ENCODE data around the gene AP2M1. TPM values are rescaled to one million over a fixed set of nuclear protein-coding genes. Genes with fewer than 3 reads are reported as not detected.

AP2M1 gene
- polyA plus RNA-seq, 1 of the 3 experiments (the other 2 are of a cell fraction) = 759 TPM

- peak; percentile 39 for TF ChIP-seq CHD2 (IDR thresholded peaks at IDR 0.05; ENCODE audit: low read length, partially characterized antibody)
- 0 out of 2 replicates have a peak, but pooled peaks have one; percentile 3 for TF ChIP-seq USF2 (IDR thresholded peaks at IDR 0.05; ENCODE audit: borderline replicate concordance, low read depth, low read length)
- TF ChIP-seq RCOR1 (IDR thresholded peaks at IDR 0.05; ENCODE audit: low read length) = peak; percentile 5; the same call in 1 of the 2 replicates
Measured at GRCh38 chr3:184185461-184186183, 11.0 kb downstream of the AP2M1 start (continued).

- 1% methylated on average over 38 of the region's 45 CpGs for WGBS (ENCODE audit: low lambda C conversion rate)
- peak within 1 kb of the TSS; percentile 50; the same call in 1 of the 2 replicates for H2AFZ ChIP-seq (ENCODE audit: low read depth)
- H3K4me1 ChIP-seq (ENCODE audit: control insufficient read depth in 1 of 2, insufficient read depth in 2 of 2, low read depth in 1 of 2, low read length in 1 of 2) = peaks cover 6 to 20% of the 10 kb centered on the region in 2 experiments; a peak in 3 of 4 replicates
- CTCF ChIA-PET = interaction anchor here (1.0 to 3.2 kb wide), 8 partner anchors 9 to 141 kb away, joined by 3 to 13 read pairs (median 4); partner anchors contain the start of genes AP2M1 and EEF1AKMT4
- peak within 1 kb of the TSS; percentile 99 to 100 for H3K4me3 ChIP-seq (ENCODE audit: low read depth in 2 of 2, low read length in 1 of 2)
- peak; percentile 45 for DNase-seq
- H3K4me2 ChIP-seq = peak within 1 kb of the TSS; percentile 98
- peak within 1 kb of the TSS; percentile 81 for H3K9ac ChIP-seq
- peaks cover 33% of the 10 kb centered on the region for H3F3A ChIP-seq (replicated peaks; ENCODE audit: insufficient read depth)
- 0 out of 2 replicates have a peak, but pooled peaks cover 19% of the 10 kb centered on the region for H4K20me1 ChIP-seq (ENCODE audit: insufficient read depth)
- H3K9me3 ChIP-seq = no peaks in the 10 kb centered on the region
- peak within 1 kb of the TSS; percentile 84 to 96 for H3K27ac ChIP-seq (ENCODE audit: low read depth in 2 of 2, low read length in 1 of 2)
- H3K27me3 ChIP-seq (ENCODE audit: insufficient read depth) = no peaks in the 10 kb centered on the region
- H3K36me3 ChIP-seq (replicated peaks in 1 of 2; ENCODE audit: control insufficient read depth in 1 of 2, insufficient read depth in 2 of 2, low read length in 1 of 2) = peaks cover 40 to 64% of the 10 kb centered on the region in 2 experiments
- H3K9me2 ChIP-seq = no peaks in the 10 kb centered on the region
- POLR2A ChIA-PET = interaction anchor here (0.6 to 1.4 kb wide), 6 partner anchors 10 to 60 kb away, joined by 3 to 6 read pairs (median 6); partner anchors contain the start of genes AP2M1 and VWA5B2
- H3K79me2 ChIP-seq (ENCODE audit: insufficient read depth) = peaks cover 46% of the 10 kb centered on the region
- TF ChIP-seq POLR2AphosphoS5 (IDR thresholded peaks at IDR 0.05; ENCODE audit: low read depth, low read length) (peak; percentile 39; the same call in 1 of the 2 replicates), USF1 (IDR thresholded peaks at IDR 0.05; ENCODE audit: borderline replicate concordance, low read depth) (no peak), EP300 (IDR thresholded peaks at IDR 0.05; ENCODE audit: borderline replicate concordance in 1 of 2, low read depth in 1 of 2, low read length in 1 of 2) (no peak), SMC3 (IDR thresholded peaks at IDR 0.05; ENCODE audit: low read depth, low read length) (0 out of 2 replicates have a peak, but pooled peaks have one; percentile 0), PBX3 (IDR thresholded peaks at IDR 0.05) (no peak), RXRA (IDR thresholded peaks at IDR 0.05; ENCODE audit: borderline replicate concordance, low read depth) (no peak), TAF1 (IDR thresholded peaks at IDR 0.05; ENCODE audit: borderline replicate concordance, low read depth, low read length) (peak; percentile 79), ZBTB33 (IDR thresholded peaks at IDR 0.05; ENCODE audit: borderline replicate concordance, low read depth) (no peak), GABPA (IDR thresholded peaks at IDR 0.05; ENCODE audit: low read depth) (no peak), MEF2A (IDR thresholded peaks at IDR 0.05; ENCODE audit: borderline replicate concordance, low read depth) (no peak), USF2 (IDR thresholded peaks at IDR 0.05; ENCODE audit: borderline replicate concordance, low read depth, low read length) (no peak), NRF1 (IDR thresholded peaks at IDR 0.05; ENCODE audit: low read depth, low read length) (no peak), YY1 (IDR thresholded peaks at IDR 0.05; ENCODE audit: low read depth) (peak; percentile 91), FOXM1 (IDR thresholded peaks at IDR 0.05; ENCODE audit: low read depth) (no peak), JUND (IDR thresholded peaks at IDR 0.05) (no peak), ELF1 (IDR thresholded peaks at IDR 0.05) (no peak), RAD21 (IDR thresholded peaks at IDR 0.05; ENCODE audit: low read length) (no peak)
Measured at GRCh38 chr3:184186184-184186901, 11.7 kb downstream of the AP2M1 start, which contains the start of gene ABCF3. Gene ABCF3 (plus strand): TSS chr3:184186199. CDS start chr3:184186208, 9 bp downstream.

All from SK-N-SH (cell line).